NCI-H524 treated with DMSO at 0.1 percent for 48 hours (cell line): ENCODE results near the gene MX2.
"Not testable (repeated sequence)": the region's sequence is repeated elsewhere in the genome, so short reads cannot be mapped to it uniquely, and the experiment has no call there.

Source experiments
- DNase-seq: peaks from one replicate; lab custom pipeline; 2025; lab: John Stamatoyannopoulos, UW

MX2 gene

DNA sequence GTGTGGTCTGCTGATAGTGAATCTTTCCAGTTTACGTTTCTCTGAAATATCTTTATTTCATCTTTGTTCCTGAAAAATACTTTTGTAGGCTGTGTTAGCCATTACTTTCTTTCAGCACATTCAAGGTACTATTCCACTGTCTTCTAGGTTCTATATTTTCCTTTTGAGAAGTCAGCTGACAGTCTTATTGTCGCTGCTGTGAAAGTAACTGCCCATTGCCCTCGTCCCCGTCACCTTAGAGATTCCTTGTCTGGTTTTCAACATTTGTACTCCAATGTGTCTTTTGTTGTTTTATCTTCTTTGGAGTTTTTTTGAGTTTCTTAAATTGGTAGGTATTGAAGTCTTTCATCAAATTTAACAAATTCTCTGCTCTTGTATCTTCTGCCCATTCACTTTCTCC, 19.8 kb upstream of the MX2 start:
- DNase-seq = no peak

DNA sequence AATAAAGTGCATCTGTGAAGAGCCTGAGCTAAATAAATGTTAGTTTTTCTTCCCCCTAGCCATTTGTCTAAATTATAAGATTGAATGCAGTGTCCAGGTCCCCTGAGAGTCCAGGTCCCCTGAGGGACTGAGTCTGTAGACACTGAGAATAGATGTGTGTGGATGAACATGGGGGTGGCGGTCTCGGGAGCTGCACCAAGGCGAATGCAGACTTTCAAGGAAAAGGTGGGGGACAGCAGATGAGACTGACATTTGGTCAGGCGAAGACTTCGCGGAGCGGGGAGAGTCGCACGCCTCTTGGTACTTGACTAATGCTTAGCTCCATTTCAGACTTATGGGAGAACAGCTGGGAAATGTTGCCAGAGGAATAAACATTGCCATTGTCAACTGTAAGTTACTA, 17.7 kb upstream of the MX2 start:
- DNase-seq = no peak

DNA sequence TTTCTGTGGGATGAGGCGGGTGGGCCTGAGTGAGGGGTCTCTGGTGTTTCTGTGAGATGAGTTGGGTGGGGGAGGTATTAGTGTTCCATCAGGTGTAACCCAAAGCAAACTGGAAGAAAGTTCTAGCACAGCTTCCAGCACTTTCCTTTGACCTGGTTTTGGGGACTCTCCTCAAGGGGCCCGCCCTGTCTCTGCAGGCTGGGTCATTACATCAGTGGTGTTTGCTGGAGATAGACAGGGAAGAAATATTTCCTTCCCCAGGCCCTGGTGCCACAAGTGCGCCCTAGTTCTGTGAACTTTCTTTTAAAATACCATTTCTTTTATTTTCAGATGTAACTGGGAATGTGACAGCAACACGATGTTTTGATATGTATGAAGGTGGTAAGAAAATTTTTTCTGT, 16.5 kb upstream of the MX2 start:
- no peak for DNase-seq

DNA sequence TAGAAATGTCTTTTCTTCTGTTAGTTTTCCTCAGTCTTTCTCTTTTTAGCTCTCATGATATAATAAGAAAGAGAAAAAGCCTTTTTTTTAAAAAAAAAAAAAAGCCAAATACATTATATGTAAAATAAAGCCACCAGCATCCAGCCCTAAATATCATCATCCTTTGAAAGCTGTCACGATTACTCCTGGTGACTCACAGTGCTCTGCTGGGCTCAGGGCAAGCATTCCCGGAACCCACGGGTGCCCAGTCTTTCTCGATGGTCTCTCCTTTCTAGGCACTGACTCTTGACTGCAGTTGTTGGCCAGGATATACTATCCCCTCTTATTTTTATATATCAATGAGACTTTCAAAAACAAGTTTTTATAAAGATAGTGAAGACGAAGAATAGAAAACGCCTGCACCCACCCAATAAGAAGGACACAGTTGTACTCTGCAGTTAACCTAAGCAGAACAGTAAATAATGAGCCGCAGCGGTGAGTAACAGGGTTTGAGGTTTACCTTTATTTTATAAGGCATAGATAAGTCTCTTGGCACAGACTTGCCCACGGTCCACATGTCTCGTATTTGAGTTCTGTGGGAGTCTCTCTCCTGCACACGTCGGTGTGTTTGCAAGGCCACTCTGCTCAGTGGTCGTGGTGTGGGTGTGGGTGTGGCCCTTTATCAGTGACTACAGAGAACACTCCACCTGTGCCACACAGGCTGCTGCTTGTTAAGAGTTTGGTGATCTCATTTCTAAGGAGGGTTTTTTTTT, 15.7 kb upstream of the MX2 start:
- no peak for DNase-seq

DNA sequence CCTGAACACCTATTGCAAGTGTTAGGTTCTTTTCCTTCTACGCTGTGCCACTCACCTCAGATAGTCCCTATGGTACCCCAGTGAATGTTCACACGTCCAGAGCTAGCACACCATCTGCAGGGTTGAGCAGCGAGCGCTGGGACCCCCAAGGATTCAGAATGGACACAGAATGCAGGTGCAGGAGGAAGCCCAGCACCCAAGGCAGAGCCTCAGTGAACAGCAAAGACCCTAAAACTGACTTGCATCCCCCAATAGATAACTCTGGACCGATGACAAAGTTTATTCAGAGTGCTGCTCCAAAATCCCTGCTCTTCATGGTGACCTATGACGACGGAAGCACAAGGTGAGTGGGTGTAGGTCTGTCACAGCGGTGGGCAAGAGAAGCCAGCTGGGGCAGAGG, 15.1 kb upstream of the MX2 start:
- no peak for DNase-seq

DNA sequence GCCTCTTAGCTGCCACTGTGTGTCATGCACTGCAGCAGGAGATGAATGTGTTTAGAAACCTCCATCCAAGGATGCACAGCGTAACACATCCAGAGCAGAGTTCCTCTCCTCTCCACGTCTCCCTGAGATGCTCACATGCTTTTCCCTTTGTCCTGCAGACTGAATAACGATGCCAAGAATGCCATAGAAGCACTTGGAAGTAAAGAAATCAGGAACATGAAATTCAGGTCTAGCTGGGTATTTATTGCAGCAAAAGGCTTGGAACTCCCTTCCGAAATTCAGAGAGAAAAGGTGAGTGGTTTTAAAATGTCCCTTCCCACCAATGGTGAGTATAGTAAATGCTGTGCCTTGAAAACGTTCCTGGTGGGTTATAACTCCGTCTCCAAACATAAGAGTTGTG, 13.4 kb upstream of the MX2 start:
- DNase-seq = no peak

DNA sequence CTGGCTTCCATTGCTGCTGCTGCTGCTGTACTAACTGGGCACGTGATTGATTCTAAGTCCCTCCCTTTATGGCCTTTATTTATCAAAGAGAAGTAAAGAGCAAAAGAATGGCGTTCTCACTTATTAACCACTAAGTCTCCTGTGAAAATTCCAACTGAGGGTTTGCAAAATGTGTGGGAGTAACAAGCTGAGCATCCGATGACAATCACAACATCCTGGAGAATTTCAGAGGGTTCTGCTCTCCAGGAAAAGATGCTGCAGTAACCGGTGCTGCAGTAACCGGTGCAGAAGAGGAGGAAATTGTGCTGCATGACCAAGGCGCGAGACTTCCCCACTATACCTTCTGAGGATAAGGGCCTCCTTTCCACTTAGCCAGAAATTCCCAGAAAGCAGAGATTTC, 12.7 kb upstream of the MX2 start:
- DNase-seq = no peak

DNA sequence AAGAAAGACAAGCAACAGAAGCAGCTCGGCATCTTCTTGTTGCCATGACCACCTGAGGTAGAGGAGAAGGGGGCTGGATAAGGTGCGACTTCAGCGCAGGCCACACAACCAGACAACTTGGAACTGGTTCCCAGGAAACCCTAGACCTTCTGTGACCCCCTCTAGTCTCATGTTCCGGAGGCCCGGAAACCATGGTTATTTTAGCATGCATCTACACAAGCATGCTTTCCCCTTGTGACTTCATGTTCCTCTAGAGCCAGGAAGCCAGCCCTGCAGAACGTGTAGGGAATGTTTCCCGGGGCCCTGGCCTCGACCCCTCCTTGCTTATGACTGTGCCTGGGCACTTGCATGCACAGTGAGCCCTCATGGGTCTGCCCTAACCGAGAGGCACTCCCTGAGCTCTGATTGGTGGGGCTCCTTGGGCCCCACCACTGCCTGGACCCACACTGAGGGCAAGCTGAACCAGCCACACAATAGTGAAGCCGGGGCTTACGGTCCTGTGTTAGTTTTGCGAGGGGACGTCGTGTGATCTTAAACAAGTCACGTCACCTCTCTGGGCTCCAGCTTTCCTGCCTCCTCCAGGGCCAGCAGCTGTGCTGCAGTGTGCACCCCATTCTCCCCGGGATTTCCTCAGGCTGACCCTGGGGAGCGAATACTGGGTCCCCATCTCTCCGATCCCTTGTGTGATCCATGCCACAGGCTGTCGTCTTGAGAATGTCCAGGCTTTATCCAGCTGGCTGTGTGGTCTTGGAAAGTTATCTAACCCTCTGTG, 12.0 kb upstream of the MX2 start:
- DNase-seq = no peak

DNA sequence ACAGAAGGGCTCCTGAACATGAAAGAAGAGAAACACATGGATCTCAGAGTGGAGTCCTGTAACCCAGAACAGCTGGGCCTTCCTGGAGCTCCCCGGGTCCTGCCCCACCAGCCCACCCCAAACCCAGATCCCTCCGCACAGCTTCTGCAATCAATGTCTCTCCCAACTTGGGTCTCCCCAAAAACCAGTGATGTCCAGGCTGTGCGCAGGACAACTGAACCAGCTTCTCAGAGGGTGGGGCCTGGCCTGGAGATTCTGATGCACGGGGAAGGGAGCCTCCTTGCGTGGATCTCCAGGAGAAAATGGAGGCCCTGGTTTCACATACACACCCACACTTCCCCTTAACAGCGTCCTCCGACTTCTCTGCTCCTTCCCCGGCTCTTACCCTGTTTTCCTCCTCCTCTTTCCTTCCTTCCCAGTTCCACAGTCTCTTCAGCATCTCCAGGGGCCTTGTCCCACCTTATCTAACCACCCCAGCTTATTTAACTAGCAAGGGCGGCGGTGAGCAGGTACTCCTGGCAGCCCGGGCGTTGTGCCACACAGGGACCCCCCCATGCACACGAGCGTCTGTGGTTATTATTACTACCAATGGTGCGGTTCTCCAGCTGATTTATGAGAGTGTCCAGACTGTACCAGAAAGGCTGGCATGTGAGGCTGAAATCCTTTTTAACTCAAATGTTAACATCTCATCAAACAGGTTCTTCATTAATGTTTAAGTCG, 11.2 kb upstream of the MX2 start:
- DNase-seq = no peak

DNA sequence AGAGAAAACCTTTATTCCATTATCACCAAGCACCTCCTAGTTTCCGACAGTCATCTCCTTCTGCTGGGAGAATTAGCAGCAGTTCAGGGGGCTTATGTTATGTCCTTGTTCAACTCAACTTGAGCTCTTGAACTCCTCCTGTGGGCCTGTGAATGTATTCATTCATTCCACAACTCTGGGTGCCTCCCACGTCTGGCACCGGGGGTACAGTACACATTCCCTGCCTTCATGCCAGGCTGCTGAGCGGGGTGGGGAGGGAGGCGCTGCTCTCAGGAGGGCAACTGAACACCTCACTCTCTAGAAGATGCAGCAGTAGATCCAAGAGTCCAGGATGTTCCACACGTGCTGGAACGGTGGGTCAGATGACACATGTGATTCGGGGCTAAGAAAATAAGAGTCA, 4.3 kb upstream of the MX2 start:
- no peak for DNase-seq

DNA sequence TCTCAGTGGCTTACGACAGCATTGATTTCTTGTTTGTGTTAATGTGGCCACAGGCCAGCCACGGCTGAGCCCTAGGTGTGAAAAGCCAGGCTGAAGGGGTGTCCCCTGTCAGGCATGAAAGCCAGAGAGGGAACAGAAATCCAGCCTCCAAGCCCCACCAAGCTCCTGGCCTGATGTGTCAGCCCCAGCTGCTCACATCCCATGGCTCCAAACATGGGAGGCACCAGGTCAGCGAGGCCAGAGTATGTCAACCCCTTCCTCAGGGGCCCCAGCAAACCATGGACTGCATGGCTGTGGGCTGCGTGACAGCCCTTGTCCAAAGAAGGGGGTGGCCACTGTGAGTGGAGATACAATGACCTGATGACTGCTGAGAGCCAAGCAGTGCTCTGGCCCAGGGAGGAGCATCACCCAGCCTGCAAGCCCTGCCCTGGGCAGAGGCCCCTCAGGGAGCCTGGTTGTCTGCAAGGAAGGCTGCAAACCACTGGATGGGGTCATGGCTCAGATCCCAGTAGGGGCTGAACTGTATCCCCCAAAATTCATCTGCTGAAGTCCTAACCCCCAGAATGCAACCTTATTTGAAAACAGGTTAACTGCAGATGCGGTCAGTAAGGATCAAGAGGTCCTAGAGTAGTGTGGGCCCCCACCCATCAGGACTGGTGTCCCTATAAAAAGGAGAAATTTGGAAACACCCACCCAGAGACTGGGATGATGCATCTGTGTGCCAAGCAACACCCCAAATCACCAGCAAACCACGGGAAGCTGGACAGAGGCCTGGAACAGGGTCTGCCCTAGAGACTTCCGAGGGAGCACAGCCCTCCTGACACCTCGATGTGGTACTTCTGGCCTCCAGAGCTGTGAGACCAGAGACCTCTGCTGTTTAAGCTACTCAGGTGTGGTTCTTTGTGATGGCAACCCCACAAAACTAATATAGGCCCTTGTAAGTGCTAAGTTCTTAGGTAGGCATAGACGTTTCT, 3.3 kb upstream of the MX2 start:
- no peak for DNase-seq

DNA sequence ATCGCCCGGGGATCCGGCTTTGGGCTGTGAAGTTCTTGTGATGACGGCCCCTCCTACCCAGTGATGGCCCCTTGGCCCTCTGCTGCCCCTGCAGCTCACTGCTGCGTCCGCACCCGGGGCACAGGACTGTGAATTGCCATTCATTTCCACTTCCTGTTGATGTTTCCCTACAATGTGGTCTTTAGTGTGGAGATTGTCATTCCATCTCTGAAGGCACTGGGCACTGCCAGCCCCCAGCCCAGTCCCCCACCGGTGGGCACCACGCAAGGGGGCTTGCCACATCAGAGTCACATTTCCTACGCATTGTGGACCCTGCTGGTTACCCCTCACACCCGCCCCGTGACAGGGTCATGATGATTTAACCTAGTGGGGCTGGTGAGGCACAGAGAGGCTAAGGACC, 2.5 kb upstream of the MX2 start:
- no peak for DNase-seq

DNA sequence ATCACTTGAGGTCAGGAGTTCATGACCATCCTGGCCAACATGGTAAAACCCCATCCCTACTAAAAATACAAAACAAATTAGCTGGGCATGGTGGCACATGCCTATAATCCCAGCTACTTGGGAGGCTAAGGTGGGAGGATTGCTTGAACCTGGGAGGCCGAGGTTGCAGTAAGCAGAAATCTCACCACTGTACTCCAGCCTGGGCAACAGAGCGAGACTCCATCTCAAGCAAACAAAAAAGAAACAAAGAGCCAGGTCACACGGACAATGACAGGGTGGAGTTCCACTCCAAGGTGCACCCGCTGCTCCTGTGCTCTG, 2.1 kb upstream of the MX2 start:
- not testable (repeated sequence) for DNase-seq

DNA sequence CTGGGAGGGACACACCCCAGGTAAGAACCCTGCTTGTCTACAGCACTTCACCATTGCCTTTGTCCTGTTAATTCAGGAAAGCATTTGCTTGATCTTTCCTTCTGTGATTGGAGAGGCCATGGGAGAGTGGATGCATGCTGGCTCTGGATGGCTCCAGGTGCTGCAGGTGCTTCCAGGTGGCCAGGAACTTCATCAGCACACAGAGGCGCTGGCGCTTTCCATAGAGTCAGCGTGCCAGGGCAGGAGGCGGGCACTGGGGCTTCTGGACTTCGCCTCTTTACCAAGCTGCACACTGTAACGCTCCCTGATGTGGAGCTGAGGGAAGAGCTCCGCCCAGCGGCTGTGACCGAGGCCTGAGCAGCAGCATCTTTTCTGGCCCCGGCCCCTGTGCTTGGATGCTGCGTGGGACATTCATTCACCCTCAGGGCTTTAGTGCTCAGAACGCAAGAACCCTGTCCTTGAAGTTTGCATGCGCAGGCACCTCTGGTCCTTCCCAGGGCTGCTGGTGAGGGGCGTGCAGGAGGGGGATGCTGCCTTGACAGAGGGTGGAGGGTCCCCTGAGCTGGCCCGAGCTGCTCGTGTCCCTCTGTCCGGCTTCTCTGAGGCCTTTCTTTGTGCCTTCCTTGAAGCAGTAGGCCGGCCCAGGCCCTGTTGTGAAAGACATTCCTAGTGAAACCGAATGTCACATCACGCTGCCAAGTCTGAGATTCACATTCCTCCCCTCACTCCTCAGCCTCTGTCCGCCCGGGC, 1.6 kb upstream of the MX2 start:
- no peak for DNase-seq

DNA sequence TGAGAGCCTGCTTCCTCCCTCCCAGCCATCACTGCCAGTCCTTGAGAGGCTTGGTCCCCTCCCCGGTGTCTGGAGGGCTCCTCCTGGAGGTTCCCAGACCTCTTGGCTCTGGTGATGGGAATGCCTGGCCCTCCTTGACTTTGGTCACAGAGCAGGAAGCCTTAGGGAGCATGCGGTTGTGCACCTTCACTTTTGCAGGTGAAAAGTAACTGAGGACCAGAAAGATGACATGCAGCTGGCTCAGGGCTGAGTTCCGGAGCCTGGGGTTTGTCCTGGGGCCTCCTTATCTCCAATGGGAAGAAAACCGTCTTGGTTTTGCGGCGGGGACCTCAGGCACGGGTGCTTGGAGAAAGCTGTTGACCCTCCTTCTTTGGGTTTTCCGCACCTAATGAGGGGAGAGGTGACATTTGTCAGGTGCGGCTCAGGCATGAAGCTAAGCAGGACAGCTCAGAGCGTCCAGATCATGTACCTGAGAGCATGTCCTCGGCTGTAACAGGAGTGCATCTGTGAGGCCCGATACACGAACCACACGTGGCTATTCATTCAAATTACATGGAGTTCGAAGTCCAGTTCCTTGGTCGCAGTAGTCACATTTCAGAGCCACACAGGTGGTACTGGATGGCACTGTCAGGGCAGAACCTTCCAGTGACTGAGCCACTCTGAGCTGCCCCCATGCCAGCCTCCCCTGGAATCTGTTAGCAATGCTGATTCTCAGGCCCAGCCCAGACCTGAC, 608 bp upstream of the MX2 start:
- DNase-seq = no peak

DNA sequence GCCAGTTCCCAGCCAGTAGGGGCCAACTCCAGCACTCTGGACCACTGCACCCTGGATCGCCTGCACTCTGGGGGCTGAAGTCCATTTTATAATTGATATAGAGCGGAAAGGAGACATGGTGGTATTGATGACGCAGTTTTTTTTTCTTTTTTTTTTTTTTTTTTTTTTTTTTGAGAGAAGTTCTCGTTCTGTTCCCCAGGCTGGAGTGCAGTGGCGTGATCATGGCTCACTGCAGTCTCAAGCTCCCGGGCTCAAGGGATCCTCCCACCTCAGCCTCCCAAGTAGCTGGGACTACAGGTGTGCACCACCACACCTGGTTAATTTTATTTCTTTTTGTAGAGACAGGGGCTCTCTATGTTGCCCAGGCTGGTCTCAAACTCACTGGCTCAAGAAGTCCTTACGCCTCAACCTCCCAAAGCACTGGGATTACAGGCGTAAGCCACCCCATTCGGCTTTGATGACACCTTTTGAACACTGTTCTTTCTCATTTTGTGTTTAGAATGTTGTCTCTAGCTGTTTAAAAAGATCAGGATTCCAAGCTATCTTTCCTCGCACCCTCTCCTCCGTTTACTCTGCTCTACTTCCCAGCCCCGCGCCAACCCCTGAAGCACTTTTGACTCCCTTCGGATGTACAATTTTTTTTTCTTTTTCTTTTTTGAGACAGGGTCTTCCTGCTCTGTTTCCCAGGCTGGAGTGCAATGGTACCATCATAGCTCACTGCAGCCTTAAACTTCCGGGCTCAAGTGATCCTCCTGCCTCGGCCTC, 960 bp downstream of the MX2 start:
- no peak for DNase-seq

DNA sequence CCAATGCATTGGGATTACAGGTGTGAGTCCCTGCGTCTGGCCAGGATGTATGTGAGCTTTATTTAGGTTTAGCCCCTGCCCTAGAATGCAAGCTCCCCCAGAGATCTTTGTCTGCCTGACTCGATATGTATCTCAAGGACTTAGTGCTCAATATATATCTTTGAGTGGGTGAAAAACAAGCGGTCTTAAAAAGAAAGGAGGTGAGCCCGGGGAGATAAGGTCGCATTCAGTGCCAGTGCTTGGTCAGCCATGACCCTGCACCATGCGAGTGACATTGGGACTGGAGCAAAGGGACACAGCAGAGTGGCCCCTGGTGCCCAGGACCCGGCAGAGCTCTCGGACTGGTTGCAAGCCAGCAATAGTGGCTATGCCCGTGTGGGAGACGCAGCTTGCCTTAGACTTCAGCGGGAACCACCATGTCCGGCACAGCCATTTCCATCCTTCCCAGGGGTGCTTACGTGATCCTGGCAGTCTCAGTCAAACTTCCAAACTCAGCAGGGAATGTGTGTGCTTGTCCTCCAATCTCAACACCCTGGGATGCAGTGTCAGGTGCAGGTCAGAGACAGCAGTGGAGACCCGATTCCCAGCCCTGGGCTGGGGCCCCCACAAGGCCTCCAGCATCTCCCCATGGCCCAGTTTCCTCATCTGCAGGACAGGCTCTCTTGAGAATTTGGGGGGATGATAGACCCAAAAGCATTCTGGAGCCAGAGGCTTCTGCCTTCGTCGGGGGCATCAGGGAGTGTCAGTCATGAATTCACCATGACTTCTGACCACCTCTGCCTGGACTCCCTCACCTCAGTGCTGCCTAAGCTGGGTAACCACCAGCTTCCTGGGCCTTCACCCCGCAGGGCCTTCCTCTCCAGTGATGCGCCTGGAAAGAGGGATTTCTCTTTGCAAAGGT, 1.8 kb downstream of the MX2 start:
- DNase-seq = no peak

DNA sequence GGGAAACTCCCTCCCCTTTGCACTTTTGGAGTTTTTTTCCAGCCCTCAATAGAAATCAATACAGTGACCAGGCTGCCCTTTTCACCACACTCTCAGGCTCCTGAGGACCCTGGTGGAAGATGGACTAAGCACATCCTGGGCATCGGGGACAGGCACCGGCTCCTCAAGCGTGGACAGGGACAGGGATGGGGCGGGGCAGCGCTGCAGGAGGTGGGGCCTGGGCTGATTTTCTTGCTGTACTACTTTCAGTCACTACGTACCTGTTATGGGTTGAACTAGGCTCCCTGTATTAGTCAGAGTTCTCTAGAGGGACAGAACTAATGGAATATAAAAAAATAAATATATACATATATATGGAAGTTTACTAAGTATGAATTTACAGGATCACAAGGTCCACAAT, 2.5 kb downstream of the MX2 start:
- no peak for DNase-seq
